ENCODE results near the gene OR6V1.
"Not testable (repeated sequence)": the region's sequence is repeated elsewhere in the genome, so short reads cannot be mapped to it uniquely, and the experiment has no call there.

Gene OR6V1

DNA sequence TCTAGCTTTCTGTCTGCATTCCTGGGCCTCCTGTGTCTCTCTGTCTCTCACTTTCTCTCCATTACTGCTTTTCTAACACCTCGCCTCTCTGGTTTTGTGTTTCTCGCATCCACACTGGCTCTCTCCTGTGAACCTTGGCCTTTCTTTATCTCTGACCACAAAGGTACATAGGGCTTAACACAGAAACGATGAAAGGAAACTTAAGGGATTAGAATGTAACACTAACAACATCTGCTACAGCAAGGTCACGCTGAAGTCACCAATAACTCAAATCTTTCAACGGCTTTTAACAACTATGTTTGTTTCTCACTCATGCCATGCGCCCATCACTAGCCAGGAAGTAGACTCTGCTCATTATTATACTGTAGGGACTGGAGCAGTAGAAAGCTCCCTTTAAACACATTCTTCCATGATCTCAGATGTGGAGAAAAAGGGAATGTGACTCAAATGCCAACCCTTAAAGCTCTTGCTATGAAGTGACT is 9.3 kb upstream of the OR6V1 start:
- no peak for DNase-seq (ENCODE audit: low read depth in 2 of 2)

- no peak for DNase-seq (ENCODE audit: low read depth in 2 of 2)
These were observed 8.8 kb upstream of the OR6V1 start for GRCh38 chr7:143043391-143043790.

GRCh38 chr7:143046426-143046851 is 5.7 kb upstream of the OR6V1 start:
- no peak for DNase-seq (ENCODE audit: low read depth in 2 of 2)

- no peak for DNase-seq (ENCODE audit: low read depth in 2 of 2)
These were observed 4.8 kb upstream of the OR6V1 start for GRCh38 chr7:143047326-143047725.

DNA sequence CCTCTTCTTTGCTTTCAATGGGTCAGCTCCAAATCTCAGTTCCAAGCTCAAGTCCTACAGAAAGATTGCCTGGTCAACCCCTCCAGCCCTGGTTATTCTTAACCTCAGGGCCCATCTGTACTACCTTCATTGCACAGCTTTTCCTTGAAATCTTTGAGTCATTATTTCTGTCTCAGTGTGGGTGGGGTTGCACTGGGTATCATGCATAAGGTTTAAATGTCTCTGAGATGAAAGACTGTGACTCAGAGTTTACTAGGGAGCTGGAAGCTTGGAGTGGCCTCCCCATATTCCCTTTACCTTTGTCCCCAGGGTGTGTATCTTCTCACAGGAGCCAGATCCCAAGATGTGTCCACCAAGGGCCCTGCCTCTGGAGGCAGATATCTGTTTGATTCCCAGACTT is 3.3 kb upstream of the OR6V1 start:
- DNase-seq (ENCODE audit: low read depth in 2 of 2): no peak

DNA sequence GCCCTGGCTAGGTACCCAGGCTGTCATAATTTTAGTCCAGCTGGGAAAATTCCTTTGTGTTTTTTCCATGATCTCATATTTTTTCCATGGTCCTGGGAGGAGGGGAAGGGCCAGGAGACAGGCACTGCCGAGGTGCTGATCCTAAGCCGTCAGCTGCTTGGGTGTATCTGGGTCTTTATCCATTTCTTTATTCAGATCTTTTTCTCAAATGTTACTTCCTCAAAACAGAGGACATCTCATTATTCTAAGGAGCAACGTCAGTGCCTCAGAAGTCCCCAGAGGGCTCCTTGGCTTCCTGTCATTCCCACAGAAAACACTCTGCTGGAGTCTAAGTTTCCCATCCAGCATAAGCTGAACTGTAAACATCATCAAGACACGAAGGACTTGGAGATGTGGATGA is 2.8 kb upstream of the OR6V1 start:
- DNase-seq (ENCODE audit: low read depth in 2 of 2): no peak

DNA sequence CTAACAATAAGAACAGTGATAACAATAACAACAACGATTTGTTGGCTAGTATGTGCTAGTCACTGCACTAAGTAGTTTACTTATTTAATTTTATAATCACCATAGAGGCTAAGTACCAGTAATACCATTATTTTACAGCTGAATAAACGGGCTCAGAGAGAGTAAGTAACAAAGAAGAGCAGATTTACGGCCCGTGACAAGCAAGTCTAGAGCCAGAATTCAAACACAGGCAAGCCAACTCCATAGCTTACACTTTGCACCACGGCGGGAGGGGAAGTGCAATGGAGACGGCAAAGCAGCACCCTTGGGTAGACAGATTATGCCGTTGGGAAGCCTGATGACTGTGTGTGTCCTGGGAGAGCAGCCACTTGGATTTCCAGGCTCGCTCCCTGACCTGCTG is 1.2 kb upstream of the OR6V1 start:
- DNase-seq (ENCODE audit: low read depth in 2 of 2): no peak

DNA sequence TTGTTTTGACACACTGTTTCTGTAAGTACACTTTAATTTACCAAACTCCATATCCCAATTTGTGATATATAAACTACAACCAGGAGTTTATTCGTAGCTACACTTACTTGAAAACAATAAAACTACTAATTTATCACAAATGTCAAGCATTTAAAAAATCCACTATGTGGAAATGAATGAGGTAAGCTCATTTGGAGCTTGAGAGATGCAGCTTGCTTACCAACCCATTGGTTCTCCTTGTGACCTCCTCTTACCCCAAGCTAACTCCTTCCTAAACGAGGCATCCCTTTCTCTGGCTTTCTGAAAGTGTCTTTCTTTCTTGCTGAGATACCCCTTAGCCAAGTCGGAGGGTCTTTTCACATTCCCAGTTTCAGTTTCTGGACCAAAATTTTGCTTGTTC is 2.5 kb downstream of the OR6V1 start:
- no peak for DNase-seq (ENCODE audit: low read depth in 2 of 2)

GRCh38 chr7:143055754-143056153 is 3.6 kb downstream of the OR6V1 start:
- no peak for DNase-seq (ENCODE audit: low read depth in 2 of 2)

DNA sequence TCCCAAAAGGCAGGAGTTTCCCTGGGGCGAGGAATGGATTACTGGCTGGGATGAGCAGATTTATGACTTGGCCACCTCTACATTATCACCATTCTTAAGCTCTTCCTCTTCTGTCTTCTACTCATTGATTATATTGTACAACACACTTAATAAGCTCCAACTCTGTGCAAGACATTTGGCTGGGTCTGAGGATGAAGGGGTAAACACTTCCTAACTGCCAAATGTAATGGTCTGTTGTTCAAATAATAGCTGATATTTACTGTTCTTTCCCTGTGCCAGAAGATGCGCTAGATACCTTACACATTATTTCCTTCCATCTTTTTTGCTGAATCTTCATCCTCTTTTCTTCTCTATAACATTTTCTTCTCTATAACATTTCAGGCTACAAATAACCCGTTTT is 11.6 kb downstream of the OR6V1 start:
- no peak for DNase-seq (ENCODE audit: low read depth in 2 of 2)

DNA sequence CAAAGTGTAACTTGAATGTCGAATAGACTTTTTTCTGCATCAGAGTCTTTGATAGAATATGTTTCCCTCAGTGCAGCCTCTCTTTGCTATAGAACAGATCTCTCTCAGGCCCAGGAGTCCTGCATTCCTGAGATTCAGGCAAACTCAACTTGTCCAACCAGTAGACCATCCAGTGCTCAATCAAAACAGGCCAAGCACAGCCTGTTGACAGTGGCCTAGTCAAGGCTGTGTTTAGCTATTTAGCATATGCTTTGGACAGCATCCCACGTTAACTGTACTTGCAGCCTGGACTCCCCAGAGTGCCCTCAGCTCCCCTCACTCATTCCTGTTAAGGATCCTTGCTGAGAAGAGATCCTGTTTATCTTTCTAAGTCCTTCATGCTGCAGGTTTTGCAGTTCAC is 16.3 kb downstream of the OR6V1 start:
- DNase-seq (ENCODE audit: low read depth in 2 of 2): no peak

DNA sequence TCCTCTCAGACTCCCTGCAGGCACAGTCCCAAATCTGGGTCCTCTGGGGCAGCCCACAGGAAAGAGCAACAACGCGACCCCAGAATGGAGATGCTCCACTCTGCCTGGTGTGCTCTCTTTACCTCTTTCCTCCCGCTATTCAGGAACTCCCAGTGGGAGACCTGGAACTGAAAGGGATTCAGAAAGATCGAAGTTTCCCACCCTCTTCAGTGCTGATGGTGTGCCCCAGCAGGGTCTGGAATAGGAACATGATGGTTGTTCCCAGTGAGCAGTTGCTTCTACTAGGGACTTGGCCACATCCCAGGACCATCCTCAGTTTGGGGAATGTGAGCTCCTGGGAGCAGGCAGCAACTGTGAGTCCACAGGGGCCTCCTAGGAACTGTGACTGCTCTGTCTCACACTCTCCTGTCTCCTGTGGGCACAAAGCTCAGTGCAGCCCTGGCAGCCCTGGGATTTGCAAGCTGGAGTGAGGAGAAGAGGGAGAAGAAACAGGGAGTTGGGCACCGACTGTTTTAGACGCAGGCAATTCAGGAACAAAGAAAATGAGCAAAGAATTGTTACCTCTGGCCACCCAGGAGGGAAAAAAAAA is 17.9 kb downstream of the OR6V1 start:
- DNase-seq (ENCODE audit: low read depth in 2 of 2): no peak

DNA sequence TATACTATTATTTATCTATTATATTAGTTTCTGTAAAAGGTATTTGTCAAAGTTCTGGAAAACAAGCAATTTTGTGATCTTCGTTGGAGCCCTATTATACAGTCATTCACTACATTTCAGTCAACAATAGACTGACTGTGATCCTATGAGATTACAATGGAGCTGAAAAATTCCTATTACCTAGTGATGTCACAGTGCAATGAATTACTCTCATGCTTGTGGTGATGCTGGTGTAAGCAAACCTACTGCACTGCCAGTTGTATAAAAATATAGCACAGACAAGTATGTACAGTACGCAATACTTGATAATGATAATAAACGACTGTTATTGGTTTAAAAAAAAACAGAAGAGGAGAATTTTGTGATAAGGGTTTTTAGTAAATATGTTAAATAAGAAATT is 21.4 kb downstream of the OR6V1 start:
- no peak for DNase-seq (ENCODE audit: low read depth in 2 of 2)

- DNase-seq (ENCODE audit: low read depth in 2 of 2): no peak
These were observed 22.0 kb downstream of the OR6V1 start for GRCh38 chr7:143074141-143074540.

- no peak for DNase-seq (ENCODE audit: low read depth in 2 of 2)
These were observed 33.0 kb downstream of the OR6V1 start for GRCh38 chr7:143085109-143085508.

- not testable (repeated sequence) for DNase-seq (ENCODE audit: low read depth in 2 of 2)
These were observed 33.5 kb downstream of the OR6V1 start for GRCh38 chr7:143085610-143086009.

DNA sequence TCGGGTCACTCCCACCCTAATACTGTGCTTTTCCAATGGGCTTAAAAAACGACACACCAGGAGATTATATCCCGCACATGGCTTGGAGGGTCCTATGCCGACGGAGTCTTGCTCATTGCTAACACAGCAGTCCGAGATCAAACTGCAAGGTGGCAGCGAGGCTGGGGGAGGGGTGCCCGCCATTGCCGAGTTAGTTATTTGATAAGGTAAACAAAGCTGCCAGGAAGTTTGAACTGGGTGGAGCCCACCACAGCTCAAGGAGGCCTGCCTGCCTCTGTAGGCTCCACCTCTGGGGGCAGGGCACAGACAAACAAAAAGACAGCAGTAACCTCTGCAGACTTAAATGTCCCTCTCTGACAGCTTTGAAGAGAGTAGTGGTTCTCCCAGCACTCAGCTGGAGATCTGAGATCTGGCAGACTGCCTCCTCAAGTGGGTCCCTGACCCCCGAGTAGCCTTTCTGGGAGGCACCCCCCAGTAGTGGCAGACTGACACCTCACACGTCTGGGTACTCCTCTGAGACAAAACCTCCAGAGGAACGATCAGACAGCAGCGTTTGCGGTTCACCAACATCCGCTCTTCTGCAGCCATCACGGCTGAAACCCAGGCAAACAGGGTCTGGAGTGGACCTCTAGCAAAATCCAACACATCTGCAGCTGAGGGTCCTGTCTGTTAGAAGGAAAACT is 36.5 kb downstream of the OR6V1 start:
- not testable (repeated sequence) for DNase-seq (ENCODE audit: low read depth in 2 of 2)

- no peak for DNase-seq (ENCODE audit: low read depth in 2 of 2)
These were observed 44.0 kb downstream of the OR6V1 start for GRCh38 chr7:143096146-143096545.

DNA sequence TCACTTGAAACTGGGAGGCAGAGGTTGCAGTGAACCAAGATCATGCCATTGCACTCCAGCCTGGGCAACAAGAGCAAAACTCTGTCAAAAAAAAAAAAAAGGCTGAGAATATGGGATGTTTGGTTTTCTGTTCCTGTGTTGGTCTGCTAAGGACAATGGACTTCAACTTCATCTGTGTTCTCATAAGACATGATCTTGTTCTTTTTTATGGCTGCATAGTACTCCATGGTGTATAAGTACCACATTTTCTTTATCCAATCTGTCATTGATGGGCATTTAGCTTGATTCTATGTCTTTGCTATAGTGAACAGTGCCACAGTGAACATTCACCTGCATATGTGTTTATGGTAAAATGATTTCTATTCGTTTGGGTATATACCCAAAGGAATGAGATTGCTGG is 47.4 kb downstream of the OR6V1 start:
- DNase-seq (ENCODE audit: low read depth in 2 of 2): not testable (repeated sequence)

All from stimulated activated CD8-positive, alpha-beta memory T cell treated with anti-CD3 and anti-CD28 coated beads, Interleukin-2, amount 100 ng/mL, for 48 hours (primary cell).